ENCODE results near the gene RABAC1.

The RABAC1 gene

DNA sequence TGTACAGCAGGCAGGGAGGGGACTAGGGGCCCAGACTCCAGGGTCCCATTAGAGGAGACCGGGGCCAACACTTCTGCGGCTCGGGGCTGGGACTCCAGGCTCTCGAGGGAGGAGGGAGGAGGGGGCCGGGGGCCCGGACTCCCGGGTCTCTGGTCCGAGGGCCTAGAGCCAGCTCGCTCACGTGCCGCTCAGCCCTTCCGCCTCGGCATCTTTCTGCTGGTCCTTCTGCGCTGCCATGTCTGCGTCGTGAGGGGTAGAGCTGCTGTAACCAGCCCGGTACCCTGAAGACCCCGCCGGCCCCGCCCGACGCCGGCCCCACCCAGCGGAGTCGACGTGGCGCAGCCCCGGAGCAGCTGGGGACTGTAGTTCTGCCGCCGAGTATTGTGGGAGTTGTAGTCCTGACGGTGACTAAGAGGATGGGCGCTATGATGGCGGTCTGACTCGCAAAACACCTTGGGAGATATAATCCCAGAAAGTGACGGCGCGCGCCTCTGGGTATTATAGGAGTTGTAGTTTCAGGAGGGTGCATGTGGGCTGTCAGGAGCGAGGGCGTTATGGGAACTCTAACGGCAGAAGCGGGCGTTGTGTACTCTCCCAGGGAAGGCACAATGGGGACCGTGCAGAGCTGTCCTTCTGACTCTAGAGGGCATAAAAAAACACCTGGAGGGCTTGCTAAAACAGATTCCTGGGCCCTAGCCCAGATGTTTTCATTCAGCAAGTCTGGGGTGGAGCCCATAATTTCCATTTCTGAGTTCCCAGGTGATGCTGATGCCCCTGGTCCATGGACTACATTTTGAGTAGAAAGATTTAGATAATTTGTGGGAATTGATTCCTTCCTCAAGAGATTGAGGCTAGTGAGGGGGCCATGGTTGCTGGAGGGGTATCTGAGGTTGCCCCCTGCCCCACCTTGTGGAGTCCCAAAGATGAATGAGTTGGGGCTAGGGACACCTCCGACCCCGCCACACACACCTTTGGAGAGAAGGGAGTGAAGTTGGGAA, at the start of gene RABAC1:
TSS of gene RABAC1 (minus strand) at position 266 of the 998 bp plus-strand sequence. CDS start at position 237, 29 bp downstream.
- ATAC-seq (peak; percentile 95), DNase-seq (ENCODE audit: low spot score in 2 of 2) (peak; percentile 74 to 92)
- Mint-ChIP-seq H3K4me1 (peaks cover 33% of the 10 kb centered on the region), H3K9me3 (no peaks in the 10 kb centered on the region), H3K4me3 (peak within 1 kb of the TSS; percentile 82), H3K36me3 (peaks cover 20% of the 10 kb centered on the region), H3K27ac (peak within 1 kb of the TSS; percentile 85)

DNA sequence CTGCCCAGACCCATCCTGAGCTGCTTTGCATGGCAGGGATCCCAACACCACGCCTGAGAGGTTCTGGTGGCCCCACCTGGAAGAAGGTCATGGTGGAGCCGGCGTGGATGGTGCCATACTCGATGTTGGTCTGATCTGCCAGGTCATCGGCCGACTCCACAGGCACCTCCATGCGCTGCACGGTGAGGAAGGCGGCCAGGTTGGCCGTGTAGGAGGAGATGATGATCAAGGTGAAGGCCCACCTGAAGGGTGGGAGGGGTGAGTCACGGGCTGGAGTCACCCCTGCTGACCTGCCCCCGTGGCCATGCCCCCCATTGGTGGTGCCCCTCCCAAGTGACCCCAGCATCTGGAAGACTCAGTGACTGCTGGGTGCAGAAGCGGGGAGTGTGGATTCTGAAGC, 47.4 kb upstream of the RABAC1 start:
- DNase-seq (ENCODE audit: low spot score in 2 of 2) (no peak), ATAC-seq (no peak)
- Mint-ChIP-seq H3K36me3 (no peaks in the 10 kb centered on the region), H3K4me3 (no peak overlapping the region), H3K27ac (no peak overlapping the region), H3K4me1 (peaks cover 7% of the 10 kb centered on the region), H3K9me3 (no peaks in the 10 kb centered on the region)

- no peak overlapping the region for H3K27ac Mint-ChIP-seq
Measured at GRCh38 chr19:42005504-42005903, 46.4 kb upstream of the RABAC1 start.

DNA sequence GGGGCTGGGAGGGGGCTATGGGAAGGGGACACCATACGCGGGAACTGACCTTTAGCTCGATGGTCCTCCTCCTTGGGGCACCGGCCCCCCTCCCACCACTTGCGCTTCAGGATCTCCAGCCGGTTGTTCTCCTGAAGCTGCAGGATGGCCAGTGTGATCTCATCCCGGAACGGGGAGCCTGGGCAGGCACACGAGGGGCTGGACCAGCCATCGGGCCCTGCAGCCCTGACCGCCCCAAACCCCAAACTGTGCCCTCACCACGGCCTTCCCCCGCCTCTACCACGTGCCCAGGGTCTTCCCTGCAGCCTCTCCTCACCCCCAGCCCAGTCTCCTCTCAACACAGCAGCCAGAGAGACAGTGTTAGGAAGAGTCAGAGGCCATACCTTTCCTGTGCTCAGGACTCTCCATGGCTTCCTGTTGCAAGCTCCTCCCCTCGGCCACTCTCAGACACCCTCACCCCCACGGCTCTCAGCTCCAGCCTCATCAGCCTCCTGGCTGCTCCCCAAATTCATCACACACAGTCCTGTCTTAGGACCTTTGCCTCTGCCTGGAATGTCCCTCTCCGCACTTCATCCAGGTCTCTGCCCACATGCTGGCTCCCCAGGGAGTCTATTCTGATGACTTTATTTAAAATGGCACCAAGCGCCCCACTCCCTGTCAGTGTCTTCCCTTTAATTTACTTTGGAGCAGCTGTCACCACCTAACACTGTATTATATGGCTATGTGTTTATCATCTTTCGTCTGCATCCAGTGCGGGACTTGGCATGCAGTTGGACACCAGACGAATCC, 44.6 kb upstream of the RABAC1 start:
- no peak for DNase-seq (ENCODE audit: low spot score in 2 of 2)

More at GRCh38 chr19:42005504-42005903, 46.4 kb upstream of the RABAC1 start:
- DNase-seq (ENCODE audit: low spot score in 2 of 2) (no peak), ATAC-seq (no peak)
- Mint-ChIP-seq H3K9me3 (no peaks in the 10 kb centered on the region), H3K4me1 (peaks cover 7% of the 10 kb centered on the region), H3K36me3 (no peaks in the 10 kb centered on the region), H3K4me3 (no peak overlapping the region)

DNA sequence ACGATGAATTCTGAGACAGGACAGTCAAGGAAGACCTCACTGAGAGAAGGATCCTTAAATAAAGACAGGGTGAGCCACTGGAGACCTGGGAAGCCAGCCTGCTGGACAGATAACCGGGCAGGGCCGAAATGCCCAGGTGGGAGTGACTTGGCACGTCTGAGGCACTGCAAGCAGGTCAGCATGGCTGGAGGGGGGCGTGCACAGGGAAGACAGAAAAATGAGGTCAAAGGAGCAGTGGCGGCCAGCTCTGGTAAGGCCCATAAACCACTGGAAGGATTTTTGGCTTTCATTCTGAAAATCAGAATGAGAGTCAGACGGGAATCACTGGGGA, 40.7 kb upstream of the RABAC1 start:
- ATAC-seq, result no peak
- H3K9me3 Mint-ChIP-seq, result no peaks in the 10 kb centered on the region
- no peak overlapping the region for H3K27ac Mint-ChIP-seq
- H3K4me3 Mint-ChIP-seq, result peak overlapping the region; percentile 38
- no peaks in the 10 kb centered on the region for H3K36me3 Mint-ChIP-seq
- peaks cover 43% of the 10 kb centered on the region for H3K4me1 Mint-ChIP-seq
- DNase-seq (ENCODE audit: low spot score in 2 of 2), result no peak

More for the DNA sequence above, 44.6 kb upstream of the RABAC1 start:
- Mint-ChIP-seq H3K4me1 (peaks cover 14% of the 10 kb centered on the region), H3K4me3 (no peak overlapping the region), H3K36me3 (no peaks in the 10 kb centered on the region), H3K9me3 (no peaks in the 10 kb centered on the region), H3K27ac (no peak overlapping the region)
- no peak for ATAC-seq

DNA sequence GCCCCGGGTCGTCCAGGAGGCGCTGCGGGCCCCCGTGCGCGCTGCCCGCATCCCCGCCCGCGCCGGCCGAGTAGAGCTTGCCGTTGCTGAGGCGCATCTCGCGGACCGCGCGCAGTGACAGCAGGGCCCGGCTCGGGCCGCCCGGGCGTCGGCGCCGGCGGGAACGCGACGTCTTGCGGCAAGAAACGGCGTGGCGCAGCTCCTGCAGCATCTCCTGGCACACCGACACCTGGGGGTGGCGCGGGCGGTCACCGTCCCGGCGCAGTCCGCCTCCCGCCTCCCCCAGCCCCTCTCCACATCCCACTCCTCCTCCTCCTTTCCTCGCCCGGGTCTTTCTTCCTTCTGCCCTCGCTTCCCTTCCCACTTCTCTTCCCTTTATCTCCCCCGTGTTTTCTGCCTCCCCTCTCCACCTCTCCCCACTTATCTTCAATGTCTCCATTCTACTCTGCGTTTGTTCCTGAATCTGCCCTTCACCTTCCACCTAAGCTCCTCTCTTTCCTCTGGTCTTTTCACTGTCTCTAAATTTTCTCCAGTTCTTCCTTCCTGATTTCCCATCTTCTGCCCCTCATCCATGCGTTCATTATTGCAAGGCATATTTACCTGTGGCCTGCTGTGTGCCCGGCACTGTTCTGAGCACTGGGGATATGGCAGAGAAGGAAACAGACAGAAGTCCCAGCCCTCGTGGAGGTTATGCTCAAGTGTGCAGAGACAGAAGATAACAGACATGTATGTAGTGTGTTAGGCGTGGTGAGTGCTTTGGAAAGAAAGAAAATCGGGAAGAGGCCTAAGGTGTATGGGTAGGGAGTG, 40.2 kb upstream of the RABAC1 start:
- DNase-seq (ENCODE audit: low spot score in 2 of 2), result no peak
- no peak overlapping the region for H3K27ac Mint-ChIP-seq

GRCh38 chr19:41998246-41999020, 39.3 kb upstream of the RABAC1 start:
- Mint-ChIP-seq H3K4me3 (peak overlapping the region; percentile 19), H3K27ac (no peak overlapping the region), H3K36me3 (no peaks in the 10 kb centered on the region), H3K9me3 (no peaks in the 10 kb centered on the region), H3K4me1 (peaks cover 51% of the 10 kb centered on the region)
- ATAC-seq (peak; percentile 11), DNase-seq (ENCODE audit: low spot score in 2 of 2) (peak; percentile 48 to 76)

More for the DNA sequence above, 40.2 kb upstream of the RABAC1 start:
- H3K36me3 Mint-ChIP-seq, result no peaks in the 10 kb centered on the region
- peak overlapping the region; percentile 38 for H3K4me3 Mint-ChIP-seq
- no peak for ATAC-seq
- peaks cover 48% of the 10 kb centered on the region for H3K4me1 Mint-ChIP-seq
- H3K9me3 Mint-ChIP-seq, result no peaks in the 10 kb centered on the region

DNA sequence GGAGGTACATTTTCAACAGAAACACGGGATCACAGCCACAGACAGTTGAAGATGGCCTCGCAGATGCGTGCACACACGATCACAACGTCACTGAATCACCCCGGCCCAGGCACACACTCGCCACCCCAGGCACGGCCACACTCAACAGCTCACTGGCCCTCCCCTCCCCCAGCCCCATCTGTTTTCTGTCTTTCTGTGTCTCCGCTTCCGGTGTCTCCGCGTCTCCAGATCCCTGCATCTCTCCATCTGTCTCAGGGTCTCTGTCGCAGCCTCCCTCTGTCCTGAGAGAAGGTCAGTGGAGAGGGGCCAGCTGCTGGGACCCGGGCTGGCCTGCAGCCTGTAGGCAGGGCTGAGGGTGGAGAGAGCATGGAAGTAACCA, 38.7 kb upstream of the RABAC1 start:
- DNase-seq (ENCODE audit: low spot score in 2 of 2) (no peak), ATAC-seq (no peak)
- Mint-ChIP-seq H3K9me3 (no peaks in the 10 kb centered on the region), H3K36me3 (no peaks in the 10 kb centered on the region), H3K27ac (no peak overlapping the region), H3K4me3 (peak overlapping the region; percentile 19), H3K4me1 (peaks cover 54% of the 10 kb centered on the region)

DNA sequence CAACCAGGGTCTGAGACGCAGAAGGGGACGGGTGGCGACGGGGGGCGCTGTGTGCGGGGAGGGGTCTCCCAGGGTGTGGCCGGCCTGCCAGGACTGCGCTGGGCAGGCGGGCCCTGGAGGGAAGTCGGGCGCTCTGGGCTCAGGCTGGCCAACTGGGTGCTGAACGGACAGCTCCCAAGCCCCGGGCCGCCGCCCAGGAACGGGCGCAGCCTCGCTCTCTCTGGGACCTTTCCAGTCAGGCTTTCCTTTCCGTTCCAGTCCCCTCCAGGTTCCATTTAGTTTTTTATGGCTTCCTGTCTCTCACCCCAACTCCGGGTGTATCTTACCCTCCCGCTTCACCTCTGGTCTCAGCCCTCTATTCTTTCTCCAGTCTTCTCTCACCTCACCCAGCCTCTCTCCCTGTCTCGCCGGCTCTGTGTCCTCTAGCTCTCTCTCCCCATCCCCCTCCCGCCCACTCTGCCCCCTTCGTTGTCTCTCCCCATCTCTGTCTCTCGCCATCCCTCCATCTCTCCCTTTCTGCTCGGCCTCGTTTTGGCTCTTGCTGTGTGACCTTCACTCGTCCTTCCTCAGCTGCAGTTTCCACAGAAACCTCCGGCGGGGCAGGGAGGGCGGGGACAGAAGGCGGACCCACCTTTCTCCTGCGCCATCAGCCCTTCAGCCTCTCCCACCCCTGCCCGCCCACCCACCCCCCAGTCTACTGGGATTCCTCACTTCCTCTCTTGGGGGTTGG, 38.2 kb upstream of the RABAC1 start:
- peak; percentile 38 for ATAC-seq
- Mint-ChIP-seq H3K36me3 (no peaks in the 10 kb centered on the region), H3K9me3 (no peaks in the 10 kb centered on the region), H3K4me3 (peak overlapping the region; percentile 19), H3K4me1 (peaks cover 59% of the 10 kb centered on the region), H3K27ac (no peak overlapping the region)
- DNase-seq (ENCODE audit: low spot score in 2 of 2), result peak; percentile 29 to 71

DNA sequence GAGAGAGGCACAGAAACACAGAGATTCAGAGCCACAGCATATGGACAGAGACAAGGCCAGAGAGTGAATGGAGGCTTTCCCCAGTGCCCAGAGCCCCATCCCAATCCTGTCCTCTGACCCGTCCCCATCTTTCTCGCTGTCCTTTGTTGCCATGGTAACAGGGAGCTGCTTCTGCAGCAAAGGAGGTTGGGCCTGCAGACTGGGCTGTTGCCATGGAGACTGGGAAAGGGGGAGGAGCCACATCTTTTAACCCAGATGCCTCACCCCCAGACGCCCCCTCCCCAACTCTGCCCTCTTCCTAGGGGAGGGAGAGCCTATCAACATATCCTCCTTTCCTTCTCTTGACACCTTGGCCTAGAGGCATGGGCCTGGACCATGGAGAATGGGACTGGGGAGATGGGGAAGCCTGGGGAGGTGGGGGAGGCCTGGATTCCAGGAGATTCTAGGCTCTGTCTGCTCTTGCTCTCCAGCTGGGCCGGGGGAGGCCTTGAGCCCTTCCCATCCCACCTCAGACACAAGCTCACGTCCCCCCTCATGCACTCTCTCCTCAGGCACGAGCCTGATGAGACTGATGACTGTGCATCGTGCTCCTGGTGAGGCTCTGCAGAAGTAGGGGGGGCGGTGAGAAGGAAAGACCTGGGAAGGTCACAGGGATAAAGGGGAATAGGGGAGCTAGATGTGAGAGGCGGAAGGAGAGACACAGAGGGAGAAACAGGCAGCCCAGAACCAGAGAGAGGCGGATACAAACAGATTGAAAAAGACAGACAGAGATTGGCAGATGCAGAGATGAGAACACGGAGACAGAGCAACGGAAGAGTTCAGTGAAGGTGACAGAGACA, 37.1 kb upstream of the RABAC1 start:
- Mint-ChIP-seq H3K4me3 (peak overlapping the region; percentile 19), H3K9me3 (no peaks in the 10 kb centered on the region), H3K27ac (no peak overlapping the region), H3K4me1 (peaks cover 53% of the 10 kb centered on the region), H3K36me3 (no peaks in the 10 kb centered on the region)
- DNase-seq (ENCODE audit: low spot score in 2 of 2) (no peak), ATAC-seq (no peak)

- no peak for DNase-seq (ENCODE audit: low spot score in 2 of 2)
- Mint-ChIP-seq H3K36me3 (no peaks in the 10 kb centered on the region), H3K4me3 (peak overlapping the region; percentile 75), H3K27ac (no peak overlapping the region), H3K4me1 (peaks cover 53% of the 10 kb centered on the region), H3K9me3 (no peaks in the 10 kb centered on the region)
- no peak for ATAC-seq
Measured at GRCh38 chr19:41994994-41995958, 36.2 kb upstream of the RABAC1 start.

GRCh38 chr19:41994521-41994971, 35.4 kb upstream of the RABAC1 start:
- peaks cover 52% of the 10 kb centered on the region for H3K4me1 Mint-ChIP-seq
- no peak for DNase-seq (ENCODE audit: low spot score in 2 of 2)
- H3K27ac Mint-ChIP-seq, result no peak overlapping the region
- H3K4me3 Mint-ChIP-seq, result peak overlapping the region; percentile 75
- no peaks in the 10 kb centered on the region for H3K9me3 Mint-ChIP-seq
- ATAC-seq, result no peak
- no peaks in the 10 kb centered on the region for H3K36me3 Mint-ChIP-seq
